GM21526 (cell line): ENCODE results near the gene NNMT.
"Not testable (repeated sequence)": the region's sequence is repeated elsewhere in the genome, so short reads cannot be mapped to it uniquely, and the experiment has no call there.

Source experiments
- ATAC-seq: cut with Tn5 transposase; IDR thresholded peaks from one replicate; pipeline ENCODE4 v1.9.1; 2021; ENCODE audit warnings: moderate library complexity; ENCODE audit not compliant: unreplicated experiment, low FRiP score

The NNMT gene

DNA sequence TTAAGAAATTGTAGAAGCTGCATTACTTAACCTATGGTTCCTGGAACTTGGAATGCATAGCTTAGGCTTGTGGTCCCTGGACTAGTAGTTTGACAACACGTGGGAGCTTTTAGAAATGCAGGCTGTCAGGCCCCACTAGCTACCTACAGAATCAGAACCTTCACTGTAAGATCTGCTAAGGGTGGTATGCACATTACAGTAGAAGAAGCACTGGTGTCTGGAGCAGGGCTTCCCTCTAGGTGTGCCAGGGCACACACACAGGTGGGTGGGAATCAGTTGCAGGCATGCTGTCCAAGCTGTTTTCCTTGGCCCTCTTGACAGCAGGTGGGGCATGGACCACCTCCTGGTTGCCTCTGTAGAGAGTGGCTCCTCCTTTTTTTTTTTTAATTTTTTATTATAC, 8.8 kb downstream of the NNMT start:
- no peak for ATAC-seq

GRCh38 chr11:114307524-114308203, 11.5 kb downstream of the NNMT start:
- ATAC-seq = no peak

DNA sequence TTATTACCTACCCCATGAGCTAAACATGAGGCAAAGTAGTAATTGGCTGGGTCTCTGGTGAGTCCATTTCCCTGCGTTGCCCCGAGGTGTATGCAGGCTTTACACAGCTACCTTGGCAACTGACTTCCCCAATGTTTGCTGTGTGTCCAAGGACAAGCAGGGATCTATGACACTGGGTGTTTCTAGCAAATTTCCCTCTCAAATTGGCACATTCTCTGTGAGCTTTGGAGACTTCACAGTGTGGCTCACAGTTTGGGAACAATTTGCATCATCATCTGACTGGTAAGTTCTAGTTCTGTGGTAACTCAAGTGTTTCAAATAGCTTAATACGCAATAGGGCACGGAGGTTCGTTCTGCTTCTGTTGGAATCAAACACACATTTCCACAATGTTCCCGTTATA, 12.5 kb downstream of the NNMT start:
- no peak for ATAC-seq

DNA sequence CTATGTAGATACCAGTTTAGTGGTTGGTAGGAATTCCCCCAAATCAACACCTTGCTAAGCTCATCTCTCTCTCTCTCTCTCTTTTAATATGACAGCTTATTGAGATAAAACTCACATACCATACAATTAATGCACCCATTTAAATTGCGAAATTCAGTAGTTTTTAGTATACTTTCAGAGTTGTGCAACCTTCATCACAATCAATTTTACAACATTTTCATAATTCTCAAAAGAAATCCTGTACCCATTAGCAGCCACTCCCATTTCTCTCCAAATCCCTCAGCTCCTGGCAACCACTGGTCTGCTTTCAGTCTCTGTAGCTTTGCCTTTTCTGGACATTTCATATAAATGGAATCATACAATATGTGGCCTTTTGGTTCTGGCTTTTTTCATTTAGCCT, 13.3 kb downstream of the NNMT start:
- ATAC-seq = no peak

DNA sequence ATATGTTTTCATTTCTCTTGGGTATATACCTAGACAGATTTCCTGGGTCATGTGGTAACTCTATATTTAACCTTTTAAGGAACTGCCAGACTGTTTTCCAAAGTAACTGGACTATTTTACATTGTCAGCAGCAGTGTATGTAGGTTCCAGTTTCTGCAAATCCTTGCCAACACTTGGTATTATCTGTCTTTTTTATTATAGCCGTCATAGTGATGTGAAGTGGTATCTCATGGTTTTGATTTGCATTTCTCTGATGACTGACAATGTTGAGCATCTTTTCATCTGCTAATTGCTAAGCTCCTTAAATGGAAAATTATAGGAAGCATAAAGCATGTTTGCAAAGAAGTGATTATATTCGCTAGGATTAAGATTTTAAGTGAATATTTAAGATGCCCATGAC, 13.9 kb downstream of the NNMT start:
- ATAC-seq = no peak

DNA sequence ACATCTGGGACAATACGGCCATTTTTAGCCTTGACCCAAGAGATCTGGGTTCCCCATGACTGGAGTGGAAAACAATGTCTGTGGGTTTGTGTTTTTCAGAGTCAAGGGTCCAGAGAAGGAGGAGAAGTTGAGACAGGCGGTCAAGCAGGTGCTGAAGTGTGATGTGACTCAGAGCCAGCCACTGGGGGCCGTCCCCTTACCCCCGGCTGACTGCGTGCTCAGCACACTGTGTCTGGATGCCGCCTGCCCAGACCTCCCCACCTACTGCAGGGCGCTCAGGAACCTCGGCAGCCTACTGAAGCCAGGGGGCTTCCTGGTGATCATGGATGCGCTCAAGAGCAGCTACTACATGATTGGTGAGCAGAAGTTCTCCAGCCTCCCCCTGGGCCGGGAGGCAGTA, 15.7 kb downstream of the NNMT start:
- no peak for ATAC-seq

DNA sequence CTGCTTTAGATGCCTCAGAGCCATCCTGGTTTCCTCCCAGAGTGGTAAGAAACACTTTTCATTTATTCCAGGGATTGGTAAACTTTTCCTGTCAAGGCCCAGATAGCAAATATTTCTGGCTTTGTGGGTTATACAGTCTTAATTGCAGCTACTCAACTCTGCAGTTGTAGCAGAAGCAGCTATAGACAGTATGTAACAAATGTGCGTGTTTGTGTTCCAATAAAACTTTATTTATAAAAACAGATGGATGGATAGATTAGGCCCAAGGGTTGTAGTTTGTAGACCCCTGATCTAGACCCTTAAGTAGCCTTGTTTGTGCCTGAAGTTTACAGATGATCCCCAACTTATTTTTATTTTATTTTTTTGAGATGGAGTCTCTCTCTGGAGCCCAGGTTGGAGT, 17.9 kb downstream of the NNMT start:
- no peak for ATAC-seq

DNA sequence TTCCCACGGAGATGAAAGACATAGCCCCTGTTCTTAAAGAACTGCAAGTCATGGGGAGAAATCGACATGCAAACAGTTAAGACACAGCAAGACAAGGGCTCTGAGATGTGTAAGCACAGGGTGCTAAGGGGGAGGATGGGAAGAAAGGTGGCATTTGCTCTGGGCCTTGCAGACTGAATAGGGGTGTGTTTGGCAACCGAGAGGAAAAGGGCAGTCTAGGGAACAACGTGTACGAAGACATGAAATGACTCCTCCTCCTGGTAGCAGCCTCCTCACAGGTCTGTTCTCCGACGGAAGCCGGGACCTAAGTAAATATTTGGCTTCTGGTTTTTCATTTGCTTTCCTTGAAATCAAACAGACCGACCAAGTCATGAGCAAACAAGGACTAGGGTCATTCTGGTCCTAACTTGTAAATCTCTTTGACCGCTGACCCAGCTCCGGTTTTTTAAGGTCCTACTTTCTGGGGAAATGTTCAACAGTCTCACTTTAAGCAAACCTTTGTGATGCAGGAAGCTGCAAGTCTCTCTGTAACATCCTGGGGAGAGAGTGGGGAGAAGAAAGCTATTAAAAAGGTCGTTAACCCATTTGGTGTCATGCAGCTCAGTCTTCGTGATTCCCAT, 19.7 kb downstream of the NNMT start:
- no peak for ATAC-seq

DNA sequence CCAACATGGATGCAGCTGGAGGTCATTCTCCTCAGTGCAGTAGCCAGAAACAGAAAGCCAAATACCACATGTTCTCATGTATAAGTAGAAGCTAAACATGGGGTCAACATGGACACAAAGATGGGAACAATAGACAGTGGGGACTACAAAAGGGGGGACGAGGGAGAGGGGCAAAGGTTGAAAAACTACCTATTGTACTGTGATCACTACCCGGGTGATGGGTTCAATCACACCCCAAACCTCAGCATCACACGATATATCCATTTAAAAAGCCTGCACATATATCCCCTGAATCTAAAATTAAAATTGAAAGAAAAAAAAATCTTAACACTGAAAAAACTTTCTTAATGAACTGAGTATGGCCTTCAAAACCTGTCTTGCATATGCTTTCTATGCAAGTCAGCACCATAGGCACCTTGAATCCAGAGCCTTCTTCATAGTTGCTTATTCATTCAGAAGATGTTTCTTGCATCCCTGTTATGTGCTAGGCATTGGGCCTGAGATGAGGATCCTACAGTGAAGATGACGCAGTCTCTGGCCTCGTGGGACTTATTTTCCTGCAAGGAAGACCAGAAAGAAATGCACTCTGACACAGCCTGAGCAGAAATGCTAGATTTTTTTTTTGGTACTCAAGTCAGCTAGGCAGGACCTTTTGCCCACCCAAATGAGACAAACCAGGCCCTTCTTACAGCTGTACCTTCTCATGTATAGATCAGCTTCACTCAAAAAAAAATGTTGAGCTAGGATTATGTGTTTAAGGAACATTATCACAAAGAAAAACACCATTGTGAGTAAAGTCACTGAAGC, 21.0 kb downstream of the NNMT start:
- ATAC-seq = no peak

DNA sequence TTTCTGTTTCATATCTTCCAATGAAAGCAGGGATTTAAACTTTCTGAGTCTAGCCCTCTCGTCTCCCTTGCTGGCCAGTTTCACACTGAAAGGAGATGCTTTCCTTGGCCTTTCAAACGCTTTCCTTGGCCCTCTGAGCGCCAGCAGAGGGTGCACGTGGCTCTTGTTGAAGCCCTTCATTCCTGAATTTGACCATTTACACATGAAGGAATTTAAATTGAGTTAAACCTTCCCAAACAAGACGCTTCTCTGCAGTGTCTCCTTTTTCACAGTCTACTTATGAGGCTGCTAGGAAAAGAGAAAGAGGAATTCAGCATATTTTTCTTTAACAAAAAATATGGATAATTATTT, 21.6 kb downstream of the NNMT start:
- ATAC-seq = no peak

DNA sequence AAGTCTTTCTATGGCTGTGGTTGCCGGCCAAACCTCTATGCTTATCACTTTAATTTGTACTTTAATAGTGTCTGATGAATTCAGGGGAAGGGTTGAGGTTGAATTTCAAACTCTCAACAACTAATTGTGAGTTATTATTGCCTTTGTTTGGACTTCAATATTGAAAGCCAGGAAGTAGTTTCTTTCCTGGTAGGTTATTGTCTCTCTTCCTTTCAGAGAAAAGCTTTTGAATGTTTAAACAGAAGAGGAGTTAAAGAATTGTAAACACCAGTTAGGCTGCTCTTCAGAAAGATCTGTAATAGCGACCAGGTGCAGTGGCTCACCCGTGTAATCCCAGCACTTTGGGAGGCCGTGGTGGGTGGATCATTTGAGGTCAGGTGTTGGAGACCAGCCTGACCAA, 22.2 kb downstream of the NNMT start:
- no peak for ATAC-seq

DNA sequence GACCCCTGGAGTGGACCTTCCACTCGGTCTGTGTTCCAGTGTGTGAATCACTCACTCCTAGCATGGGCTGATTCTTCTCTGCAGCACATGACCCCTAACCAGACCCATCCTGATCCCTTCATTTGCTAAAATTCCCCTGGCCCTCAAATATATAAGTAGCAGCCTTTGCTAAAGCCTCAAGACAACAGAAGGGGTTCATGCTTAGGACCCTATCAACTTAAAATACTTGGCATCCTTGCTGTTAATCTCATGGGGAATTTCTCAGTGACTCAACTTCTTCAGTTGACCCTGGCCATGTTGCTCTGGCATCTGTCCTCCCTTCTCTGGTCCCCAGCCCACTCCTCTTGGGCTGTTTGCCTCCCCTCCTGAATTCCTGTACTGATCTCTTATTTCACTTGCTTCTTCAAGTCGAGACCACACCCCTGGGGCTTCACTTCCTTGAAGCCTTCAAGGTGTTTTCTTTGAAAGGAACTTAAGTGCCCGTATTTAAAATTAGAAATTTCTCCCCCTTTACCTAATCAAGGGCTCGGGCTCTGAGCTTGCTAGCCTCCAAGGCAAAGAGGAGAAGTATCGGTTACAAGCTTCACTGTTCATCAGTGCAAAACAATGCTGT, 23.6 kb downstream of the NNMT start:
- no peak for ATAC-seq

GRCh38 chr11:114321621-114322257, 25.5 kb downstream of the NNMT start:
- ATAC-seq = no peak

DNA sequence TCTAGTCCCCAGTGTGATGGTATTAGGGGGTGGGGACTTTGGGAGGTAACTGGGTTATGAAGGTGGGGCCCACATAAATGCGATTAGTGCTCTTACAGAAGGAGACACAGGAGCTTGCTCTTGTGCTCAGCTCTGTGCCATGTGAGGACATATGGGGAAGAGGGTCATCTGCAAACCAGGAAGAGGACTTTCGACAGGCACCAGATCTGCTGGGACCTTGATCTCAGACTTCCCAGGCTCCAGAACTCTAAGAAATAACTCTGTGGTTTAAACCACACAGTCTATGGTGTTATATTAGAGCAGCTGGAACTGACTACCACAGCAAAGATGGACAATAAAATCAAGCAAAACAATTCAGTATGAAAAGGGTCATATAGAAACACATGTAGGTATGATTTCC, 26.7 kb downstream of the NNMT start:
- no peak for ATAC-seq

DNA sequence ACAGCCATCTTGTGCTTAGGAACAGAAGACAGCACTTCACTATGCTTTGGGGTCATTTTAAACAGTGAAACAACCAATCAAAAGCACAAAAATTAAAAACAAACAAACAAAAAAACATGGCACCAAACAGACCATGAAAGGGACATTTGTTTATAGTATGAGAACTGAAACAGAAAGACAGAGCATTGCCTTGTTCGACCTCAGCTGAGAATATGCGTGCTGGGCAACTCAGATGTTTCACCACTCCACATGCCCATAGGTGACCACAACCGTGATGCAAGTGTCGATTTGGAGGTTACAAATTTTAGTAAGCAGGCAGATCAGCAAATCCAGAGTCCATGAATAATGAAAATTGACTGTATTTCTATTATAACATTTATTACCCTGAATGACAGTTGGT, 30.0 kb downstream of the NNMT start:
- ATAC-seq = no peak

- no peak for ATAC-seq
These were observed 30.6 kb downstream of the NNMT start for GRCh38 chr11:114326776-114327175.

- no peak for ATAC-seq
These were observed 34.2 kb downstream of the NNMT start for GRCh38 chr11:114330373-114330772.

- ATAC-seq = no peak
These were observed 44.3 kb downstream of the NNMT start for GRCh38 chr11:114340311-114341131.

DNA sequence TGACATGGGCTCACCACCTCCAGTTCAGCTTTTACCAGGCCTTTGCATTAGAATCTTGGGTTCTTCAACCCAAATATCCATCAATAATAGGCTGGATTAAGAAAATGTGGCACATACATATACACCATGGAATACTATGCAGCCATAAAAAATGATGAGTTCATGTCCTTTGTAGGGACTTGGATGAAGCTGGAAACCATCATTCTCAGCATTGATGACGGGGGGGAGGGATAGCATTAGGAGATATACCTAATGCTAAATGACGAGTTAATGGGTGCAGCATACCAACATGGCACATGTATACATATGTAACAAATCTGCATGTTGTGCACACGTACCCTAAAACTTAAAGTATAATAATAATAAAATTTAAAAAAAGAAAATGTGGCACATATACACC, 45.5 kb downstream of the NNMT start:
- not testable (repeated sequence) for ATAC-seq

GRCh38 chr11:114342476-114342875, 46.3 kb downstream of the NNMT start:
- ATAC-seq = no peak
